HepG2 (cell line): ENCODE results near the gene PIEZO2. TPM values are rescaled to one million over a fixed set of nuclear protein-coding genes. Genes with fewer than 3 reads are reported as not detected.

Experiments
- ATAC-seq: fragments of 200-7000 bp; cut with Tn5 transposase; 3 replicates; pipeline ENCODE4 v1.9.1; 2020; ENCODE audit warnings: mild to moderate bottlenecking, moderate library complexity
- BruUV-seq: library from RNA; stranded (reverse); fragments of 400-500 nt; replicated peaks from 2 replicates; lab custom pipeline; 2021; lab: Mats Ljungman, UMichigan
- CTCF ChIA-PET: fragments of 300-600 bp; formaldehyde crosslinking; extraction: SDS; loops from one replicate; lab custom pipeline; 2021; ENCODE audit warnings: low total read pairs, inconsistent platforms, low intra/inter-chr PET ratio; lab: Yijun Ruan, JAX
- POLR2A ChIA-PET: fragments of 350-600 bp; sonication (Branson Sonifier 250); formaldehyde crosslinking; loops from one replicate; lab custom pipeline; 2020; ENCODE audit warnings: antibody characterized with exemption, inconsistent platforms; lab: Yijun Ruan, JAX
- DNase-seq: peaks from one replicate; pipeline ENCODE4 v3.0.0-alpha.2; 2015; ENCODE audit warnings: low spot score
- FAIRE-seq: peaks from 3 replicates; lab custom pipeline; 2011; peaks lifted over from hg19 to GRCh38; lab: Jason Lieb, UNC
- H2AFZ ChIP-seq: one replicate; pipeline ENCODE4 v1.6.1; 2011; ENCODE audit warnings: low read length, inconsistent platforms
- H3K27ac ChIP-seq: fragments of 300-600 bp; 3 replicates; pipeline ENCODE4 v1.8.0; 2011; ENCODE audit warnings: mixed run types, mild to moderate bottlenecking, mixed read lengths, low read length, inconsistent platforms; ENCODE audit not compliant: insufficient read depth; ENCODE audit errors: extremely low read length
- H3K27me3 ChIP-seq, 2 experiments: fragments of 200-600 bp in 1 of 2; 2 replicates in 1 of 2; 3 replicates in 1 of 2; pipeline versions ENCODE4 v1.6.0 to v1.8.0; 2011; ENCODE audit warnings: low read length in 2 of 2, mild to moderate bottlenecking in 2 of 2, moderate library complexity in 2 of 2, inconsistent platforms in 1 of 2; ENCODE audit not compliant: insufficient read depth in 2 of 2, control insufficient read depth in 1 of 2
- H3K36me3 ChIP-seq, 2 experiments: fragments of 200-600 bp in 1 of 2; replicated peaks in 1 of 2; 2 replicates in 1 of 2; 3 replicates in 1 of 2; pipeline versions ENCODE4 v1.5.1 to v1.8.0; 2011; ENCODE audit warnings: low read length in 2 of 2, inconsistent platforms in 1 of 2; ENCODE audit not compliant: insufficient read depth in 2 of 2, control insufficient read depth in 1 of 2
- H3K4me1 ChIP-seq: 2 replicates; pipeline ENCODE4 v1.5.1; 2012; ENCODE audit warnings: low read length, inconsistent platforms; ENCODE audit not compliant: insufficient read depth
- H3K4me2 ChIP-seq: 2 replicates; pipeline ENCODE4 v1.6.0; 2011; ENCODE audit warnings: low read depth, low read length, inconsistent platforms
- H3K4me3 ChIP-seq, 3 experiments: fragments of 200-600 bp in 1 of 3; sonication (generic), shearing (Covaris generic) in 1 of 3; replicated peaks in 1 of 3; 2 replicates each; pipeline ENCODE4 v1.5.1; 2011 to 2016; ENCODE audit warnings: low read length in 3 of 3, inconsistent platforms in 2 of 3, low read depth in 2 of 3, mild to moderate bottlenecking in 2 of 3, control low read depth in 1 of 3, mixed read lengths in 1 of 3; ENCODE audit not compliant: insufficient read depth in 1 of 3
- H3K79me2 ChIP-seq: one replicate; pipeline ENCODE4 v1.6.1; 2011; ENCODE audit warnings: low read length, inconsistent platforms; ENCODE audit not compliant: insufficient read depth
- H3K9ac ChIP-seq: 2 replicates; pipeline ENCODE4 v1.6.0; 2011; ENCODE audit warnings: mild to moderate bottlenecking, low read depth, low read length, inconsistent platforms; ENCODE audit not compliant: insufficient read depth
- H3K9me3 ChIP-seq: 2 replicates; pipeline ENCODE4 v1.5.1; 2012; ENCODE audit warnings: mild to moderate bottlenecking, low read length
- H4K20me1 ChIP-seq: 2 replicates; pipeline ENCODE4 v1.6.0; 2011; ENCODE audit warnings: inconsistent platforms, mild to moderate bottlenecking, low read length, moderate library complexity; ENCODE audit not compliant: insufficient read depth
- AHDC1 ChIP-seq: sonication (generic); formaldehyde crosslinking; IDR thresholded peaks from 2 replicates; pipeline ENCODE4 v1.5.1; 2020; ENCODE audit warnings: mild to moderate bottlenecking, missing genetic modification reagents, borderline replicate concordance
- BRCA1 ChIP-seq: sonication (generic); formaldehyde crosslinking; IDR thresholded peaks from 2 replicates; pipeline ENCODE4 v1.4.0; 2020; ENCODE audit warnings: missing genetic modification reagents
- IRF1 ChIP-seq: sonication (generic); formaldehyde crosslinking; IDR thresholded peaks from 2 replicates; pipeline ENCODE4 v1.4.0; 2020; ENCODE audit warnings: low read depth, mild to moderate bottlenecking, missing genetic modification reagents
- KDM5A ChIP-seq: fragments of 200-600 bp; sonication (generic); IDR thresholded peaks from 2 replicates; pipeline ENCODE4 v1.7.0; 2018; ENCODE audit warnings: antibody characterized with exemption, mild to moderate bottlenecking, low read length, borderline replicate concordance
- NFYC ChIP-seq: IDR thresholded peaks from 2 replicates; pipeline ENCODE4 v1.6.1; 2016; ENCODE audit warnings: missing genetic modification reagents, missing compliant biosample characterization
- RBFOX2 ChIP-seq: fragments of 200-400 bp; formaldehyde crosslinking; IDR thresholded peaks from 2 replicates; pipeline ENCODE4 v1.6.1; 2017; ENCODE audit warnings: low read depth, mild to moderate bottlenecking, low read length
- SIN3A ChIP-seq: IDR thresholded peaks from 2 replicates; pipeline ENCODE4 v1.6.1; 2011; ENCODE audit warnings: low read depth, mild to moderate bottlenecking, control low read depth, low read length, borderline replicate concordance
- SIN3B ChIP-seq: fragments of 150-350 bp; IDR thresholded peaks from 2 replicates; pipeline ENCODE4 v1.6.1; 2014; ENCODE audit warnings: low read length
- ZFP91 ChIP-seq: sonication (generic); formaldehyde crosslinking; IDR thresholded peaks from 2 replicates; pipeline ENCODE4 v1.9.0; 2022; ENCODE audit warnings: missing genetic modification reagents, mild to moderate bottlenecking, borderline replicate concordance
- ZNF546 ChIP-seq: sonication (generic); formaldehyde crosslinking; conservative IDR thresholded peaks from 2 replicates; pipeline ENCODE4 v1.8.1; 2023; ENCODE audit warnings: mild to moderate bottlenecking, missing genetic modification reagents
- WGBS: methylation state at CpG from one replicate; pipeline ENCODE4 v1.1.6; 2017; ENCODE audit warnings: low lambda C conversion rate; 5-methylcytosine and 5-hydroxymethylcytosine counted together
- in situ Hi-C: cut with HindIII; loops from 2 replicates; pipeline ENCODE4 v1.10.0; 2017; ENCODE audit warnings: low pct_unique_long_range_greater_than_20kb; ENCODE audit not compliant: extremely low pct_ligation_motif_present
- intact Hi-C: fragments of 100-400 bp; cut with micrococcal nuclease; formaldehyde crosslinking; loops from one replicate; pipeline ENCODE4 v1.10.0; 2022; ENCODE audit not compliant: unreplicated experiment
- polyA plus RNA-seq, 8 experiments: library from polyadenylated mRNA; depleted of rRNA in 3 of 8; stranded (reverse) in 7 of 8; unstranded in 1 of 8; fragments of >200 nt; fragmentation: Illumina TruSeq in 4 of 8; extraction: Trizol in 4 of 8; gene quantifications; 2 replicates each; pipeline versions ENCODE4 v1.2.1 to v1.2.3, GENCODE V29; 2011 to 2016; ENCODE audit warnings: low read depth in 4 of 8, missing spikeins in 1 of 8, mixed read lengths in 1 of 8; ENCODE audit not compliant: insufficient read depth in 1 of 8
- total RNA-seq, 5 experiments: library from RNA; depleted of rRNA; stranded (reverse); fragments of >200 nt; fragmentation: Illumina TruSeq; extraction: Trizol; gene quantifications; 2 replicates each; pipeline ENCODE4 v1.2.3, GENCODE V29; 2016; ENCODE audit warnings: low read depth in 1 of 5

PIEZO2 gene
- total and polyA plus RNA-seq, 2 of the 13 experiments (the other 11 are each of a cell fraction or from before 2014, with no cell fraction given), result 15.2 to 27.2 TPM

- no peaks in the 10 kb centered on the region for H3K79me2 ChIP-seq
- H3K9me3 ChIP-seq, result no peaks in the 10 kb centered on the region
- WGBS, result 80% methylated on average over 2 of the region's 2 CpGs
- no peak overlapping the region for H3K9ac ChIP-seq
- H3K4me1 ChIP-seq, result no peaks in the 10 kb centered on the region
- H3K36me3 ChIP-seq, result no peaks in the 10 kb centered on the region; a peak in 1 of 5 replicates
- intact Hi-C loops (no loop called here), in situ Hi-C loops (no loop called here)
- DNase-seq (no peak), FAIRE-seq (no peak), ATAC-seq (no peak)
- no peak overlapping the region for H3K4me2 ChIP-seq
- no peak overlapping the region for H3K27ac ChIP-seq
- no peak for TF ChIP-seq ZNF546
- TF ChIP-seq SIN3A, result no peak
- no peak for TF ChIP-seq SIN3B
- no peak for TF ChIP-seq IRF1 (CRISPR knock-in tag)
- no peak for TF ChIP-seq KDM5A
- no peak for TF ChIP-seq RBFOX2
- no peak for TF ChIP-seq ZFP91 (CRISPR knock-in tag)
- TF ChIP-seq AHDC1, result no peak
- no peak for TF ChIP-seq NFYC (CRISPR knock-in tag)
- no peak for TF ChIP-seq BRCA1 (CRISPR knock-in tag)
- no peaks in the 10 kb centered on the region for H4K20me1 ChIP-seq
- H3K27me3 ChIP-seq, result no peaks in the 10 kb centered on the region
- CTCF ChIA-PET, result no interaction called here
- no peak overlapping the region for H2AFZ ChIP-seq
- BruUV-seq, result no TSS peak
- POLR2A ChIA-PET, result no interaction called here
- no peak overlapping the region for H3K4me3 ChIP-seq
These were observed 308.6 kb downstream of the PIEZO2 start for GRCh38 chr18:10840743-10841142.
